GM21737 (cell line): ENCODE results near the gene PRICKLE2.

ENCODE experiments used
- ATAC-seq: cut with Tn5 transposase; IDR thresholded peaks from one replicate; pipeline ENCODE4 v1.9.1; 2021; ENCODE audit warnings: mild to moderate bottlenecking, moderate library complexity; ENCODE audit not compliant: unreplicated experiment

The PRICKLE2 gene

GRCh38 chr3:64080616-64081234 is 144.5 kb downstream of the PRICKLE2 start:
- no peak for ATAC-seq

- no peak for ATAC-seq
Observed at GRCh38 chr3:64079369-64080150, 145.7 kb downstream of the PRICKLE2 start.

- no peak for ATAC-seq
Observed at GRCh38 chr3:64078966-64079365, 146.3 kb downstream of the PRICKLE2 start.

GRCh38 chr3:64074895-64075679 is 150.2 kb downstream of the PRICKLE2 start:
- no peak for ATAC-seq

- no peak for ATAC-seq
Observed at GRCh38 chr3:64074060-64074459, 151.2 kb downstream of the PRICKLE2 start.

GRCh38 chr3:64073158-64073761 is 152.0 kb downstream of the PRICKLE2 start:
- no peak for ATAC-seq

- no peak for ATAC-seq
Observed at GRCh38 chr3:64072126-64072525, 153.1 kb downstream of the PRICKLE2 start.

- ATAC-seq = no peak
Observed at GRCh38 chr3:64070704-64071103, 154.6 kb downstream of the PRICKLE2 start.

GRCh38 chr3:64067506-64068346 is 157.5 kb downstream of the PRICKLE2 start:
- ATAC-seq = no peak

GRCh38 chr3:64064804-64065203 is 160.5 kb downstream of the PRICKLE2 start:
- no peak for ATAC-seq

- no peak for ATAC-seq
Observed at GRCh38 chr3:64063983-64064438, 161.3 kb downstream of the PRICKLE2 start.

GRCh38 chr3:64063207-64063982 is 161.9 kb downstream of the PRICKLE2 start:
- ATAC-seq = no peak

- ATAC-seq = no peak
Observed at GRCh38 chr3:64061628-64062027, 163.6 kb downstream of the PRICKLE2 start.

GRCh38 chr3:64059484-64060175 is 165.6 kb downstream of the PRICKLE2 start:
- ATAC-seq = no peak

GRCh38 chr3:64058566-64058965 is 166.7 kb downstream of the PRICKLE2 start:
- ATAC-seq = no peak

- no peak for ATAC-seq
Observed at GRCh38 chr3:64057231-64057630, 168.0 kb downstream of the PRICKLE2 start.

GRCh38 chr3:64056606-64057180 is 168.6 kb downstream of the PRICKLE2 start:
- no peak for ATAC-seq

- ATAC-seq = no peak
Observed at GRCh38 chr3:64055076-64055475, 170.2 kb downstream of the PRICKLE2 start.

- no peak for ATAC-seq
Observed at GRCh38 chr3:64054488-64054887, 170.8 kb downstream of the PRICKLE2 start.
